Transverse colon (tissue), 3 donors: ENCODE data around the gene RIPPLY2.
"Not testable (repeated sequence)": the region's sequence is repeated elsewhere in the genome, so short reads cannot be mapped to it uniquely, and the experiment has no call there.

ENCODE experiments used
- EP300 ChIP-seq: sonication (generic); formaldehyde crosslinking; IDR thresholded peaks from one replicate; pipeline ENCODE4 v1.6.1; 2017; ENCODE audit warnings: antibody characterized with exemption, low read depth
- POLR2A ChIP-seq: fragments of 450-650 bp; IDR thresholded peaks from one replicate; pipeline ENCODE4 v1.6.1; 2016; ENCODE audit warnings: antibody characterized with exemption, mild to moderate bottlenecking, moderate library complexity
- TF ChIP-seq, protein P1 (sequence below), 5 experiments: fragments of 200-600 bp in 3 of 5; fragments of 450-650 bp in 2 of 5; sonication (generic) in 3 of 5; IDR thresholded peaks; 1 replicate in 2 of 5; 2 replicates in 3 of 5; pipeline ENCODE4 v1.5.1; 2016 to 2017; ENCODE audit warnings: antibody characterized with exemption in 5 of 5, inconsistent platforms in 3 of 5, mild to moderate bottlenecking in 2 of 5, moderate library complexity in 1 of 5

DNA sequence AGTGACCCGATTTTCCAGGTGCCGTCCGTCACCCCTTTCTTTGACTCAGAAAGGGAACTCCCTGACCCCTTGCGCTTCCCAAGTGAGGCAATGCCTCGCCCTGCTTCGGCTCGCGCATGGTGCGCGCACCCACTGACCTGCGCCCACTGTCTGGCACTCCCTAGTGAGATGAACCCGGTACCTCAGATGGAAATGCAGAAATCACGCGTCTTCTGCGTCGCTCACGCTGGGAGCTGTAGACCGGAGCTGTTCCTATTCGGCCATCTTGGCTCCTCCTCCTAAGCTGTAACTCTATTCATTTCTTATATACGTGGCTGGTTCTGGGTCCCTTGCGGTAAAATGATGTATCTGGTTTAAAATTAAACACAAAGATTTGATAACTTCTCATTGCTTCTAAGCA lies 49.7 kb upstream of the RIPPLY2 start:
- TF ChIP-seq POLR2A, EP300: not testable (repeated sequence)
- TF ChIP-seq, protein P1, sequence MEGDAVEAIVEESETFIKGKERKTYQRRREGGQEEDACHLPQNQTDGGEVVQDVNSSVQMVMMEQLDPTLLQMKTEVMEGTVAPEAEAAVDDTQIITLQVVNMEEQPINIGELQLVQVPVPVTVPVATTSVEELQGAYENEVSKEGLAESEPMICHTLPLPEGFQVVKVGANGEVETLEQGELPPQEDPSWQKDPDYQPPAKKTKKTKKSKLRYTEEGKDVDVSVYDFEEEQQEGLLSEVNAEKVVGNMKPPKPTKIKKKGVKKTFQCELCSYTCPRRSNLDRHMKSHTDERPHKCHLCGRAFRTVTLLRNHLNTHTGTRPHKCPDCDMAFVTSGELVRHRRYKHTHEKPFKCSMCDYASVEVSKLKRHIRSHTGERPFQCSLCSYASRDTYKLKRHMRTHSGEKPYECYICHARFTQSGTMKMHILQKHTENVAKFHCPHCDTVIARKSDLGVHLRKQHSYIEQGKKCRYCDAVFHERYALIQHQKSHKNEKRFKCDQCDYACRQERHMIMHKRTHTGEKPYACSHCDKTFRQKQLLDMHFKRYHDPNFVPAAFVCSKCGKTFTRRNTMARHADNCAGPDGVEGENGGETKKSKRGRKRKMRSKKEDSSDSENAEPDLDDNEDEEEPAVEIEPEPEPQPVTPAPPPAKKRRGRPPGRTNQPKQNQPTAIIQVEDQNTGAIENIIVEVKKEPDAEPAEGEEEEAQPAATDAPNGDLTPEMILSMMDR (IDR thresholded peaks at IDR 0.05), result not testable (repeated sequence)
